Activated CD4-positive, alpha-beta T cell treated with anti-CD3 and anti-CD28 coated beads for 36 hours (primary cell): ENCODE data around the gene KIF9. TPM values are rescaled to one million over a fixed set of nuclear protein-coding genes. Genes with fewer than 3 reads are reported as not detected.

Source experiments
- ATAC-seq: fragments of 200-7000 bp; cut with Tn5 transposase; one replicate; pipeline ENCODE4 v1.10.0; 2021; ENCODE audit warnings: mild to moderate bottlenecking, moderate library complexity
- CTCF ChIA-PET: fragments of 350-600 bp; sonication (Branson Sonifier 250); formaldehyde crosslinking; loops from one replicate; lab custom pipeline; 2021; ENCODE audit warnings: antibody characterized with exemption; lab: Charles Lee
- POLR2A ChIA-PET: fragments of 350-600 bp; sonication (Branson Sonifier 250); formaldehyde crosslinking; loops from one replicate; lab custom pipeline; 2021; ENCODE audit warnings: antibody characterized with exemption, inconsistent platforms; lab: Charles Lee
- DNase-seq: peaks from one replicate; pipeline ENCODE4 v3.0.0-alpha.2; 2020
- H3K27ac Mint-ChIP-seq: one replicate; pipeline ENCODE4 v1.8.0; 2021; ENCODE audit warnings: mixed read lengths
- H3K27me3 Mint-ChIP-seq: one replicate; pipeline ENCODE4 v1.8.0; 2021; ENCODE audit warnings: mixed read lengths
- H3K36me3 Mint-ChIP-seq: one replicate; pipeline ENCODE4 v1.8.0; 2021; ENCODE audit warnings: low read depth, mixed read lengths
- H3K4me1 Mint-ChIP-seq: one replicate; pipeline ENCODE4 v1.8.0; 2021; ENCODE audit warnings: mixed read lengths
- H3K4me3 Mint-ChIP-seq: one replicate; pipeline ENCODE4 v1.8.0; 2021; ENCODE audit warnings: mild to moderate bottlenecking, moderate library complexity, mixed read lengths
- H3K9me3 Mint-ChIP-seq: one replicate; pipeline ENCODE4 v1.8.0; 2021; ENCODE audit warnings: low read depth, mixed read lengths
- intact Hi-C, 2 experiments: fragments of 100-400 bp; cut with DNase I in 1 of 2; cut with micrococcal nuclease in 1 of 2; formaldehyde crosslinking; loops; one replicate each; pipeline versions ENCODE4 v1.14.2 to v1.15.1; 2022 to 2024; cut with DNase I, micrococcal nuclease
- total RNA-seq, 2 experiments: library from RNA; stranded (reverse); gene quantifications; one replicate each; pipeline ENCODE4 v1.2.3, GENCODE V29; 2021

Gene KIF9
- total RNA-seq, 2 experiments from 2014 or later: 2.7 to 5.3 TPM

DNA sequence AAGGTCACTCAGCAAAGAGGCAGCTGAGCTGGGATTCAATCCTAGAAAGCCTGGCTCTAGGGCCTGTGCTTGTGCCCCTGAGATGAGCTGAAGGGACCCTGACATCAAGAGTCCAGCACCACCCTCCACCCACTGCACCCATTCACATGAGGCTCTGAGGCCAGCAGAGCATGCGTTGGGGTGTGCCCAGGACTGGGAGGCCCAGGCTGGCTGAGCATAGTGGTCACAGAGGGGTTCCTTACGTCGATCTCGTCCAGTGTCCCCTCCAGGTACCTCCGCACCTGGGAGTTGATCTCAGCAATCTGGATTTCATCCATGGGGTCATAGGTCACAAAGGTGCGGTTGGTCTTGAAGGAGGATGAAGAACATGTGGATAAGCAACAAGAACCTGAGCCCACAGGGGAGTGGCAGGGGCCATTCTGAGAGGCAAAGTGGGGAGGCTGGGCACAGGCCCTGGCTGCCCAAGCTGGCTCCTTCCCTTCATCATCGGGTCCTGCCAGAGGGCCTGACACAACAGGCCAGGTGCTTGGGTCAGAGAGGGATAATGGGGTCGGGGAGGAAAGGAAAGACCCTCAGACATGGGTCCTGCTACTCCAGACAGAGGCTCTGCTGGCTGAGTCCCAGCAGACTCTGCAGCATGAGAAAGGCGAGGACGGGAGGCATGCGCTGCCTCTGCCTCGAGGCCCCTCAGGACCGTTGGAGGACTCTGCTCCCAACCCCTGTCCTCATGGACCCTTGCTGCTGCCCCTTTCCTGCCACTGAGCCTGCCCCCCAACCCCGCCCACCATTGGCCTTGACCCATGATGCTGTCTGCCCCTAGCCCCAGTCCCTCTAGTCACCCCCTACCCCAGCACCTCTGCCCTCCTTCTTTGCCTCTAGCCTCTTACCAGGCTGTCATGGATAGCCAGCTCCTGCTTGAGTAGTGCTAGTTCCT is 35.2 kb downstream of the KIF9 start:
- DNase-seq: no peak
- Mint-ChIP-seq H3K27me3 (no peaks in the 10 kb centered on the region), H3K9me3 (no peaks in the 10 kb centered on the region), H3K4me3 (no peak overlapping the region), H3K36me3 (no peaks in the 10 kb centered on the region), H3K27ac (no peak overlapping the region), H3K4me1 (no peaks in the 10 kb centered on the region)
- intact Hi-C loops: no loop called here
- CTCF ChIA-PET: interaction anchor here (0.7 kb wide), 1 partner anchor 1599 kb away, joined by 3 read pairs; no protein-coding TSS in a partner anchor
- POLR2A ChIA-PET: no interaction called here
- ATAC-seq: no peak

GRCh38 chr3:47245271-47245670 is 37.3 kb downstream of the KIF9 start:
- Mint-ChIP-seq H3K4me3 (no peak overlapping the region), H3K27ac (no peak overlapping the region), H3K36me3 (no peaks in the 10 kb centered on the region), H3K4me1 (no peaks in the 10 kb centered on the region), H3K27me3 (no peaks in the 10 kb centered on the region), H3K9me3 (no peaks in the 10 kb centered on the region)
- no peak for DNase-seq
- POLR2A ChIA-PET: no interaction called here
- intact Hi-C loops: no loop called here
- ATAC-seq: no peak
- CTCF ChIA-PET: no interaction called here

GRCh38 chr3:47244531-47245100 is 38.0 kb downstream of the KIF9 start:
- H3K4me3 Mint-ChIP-seq: no peak overlapping the region
- intact Hi-C loops: no loop called here
- no peak overlapping the region for H3K27ac Mint-ChIP-seq
- POLR2A ChIA-PET: no interaction called here
- H3K4me1 Mint-ChIP-seq: no peaks in the 10 kb centered on the region
- no peak for ATAC-seq
- DNase-seq: no peak
- H3K27me3 Mint-ChIP-seq: no peaks in the 10 kb centered on the region
- no peaks in the 10 kb centered on the region for H3K36me3 Mint-ChIP-seq
- CTCF ChIA-PET: no interaction called here
- no peaks in the 10 kb centered on the region for H3K9me3 Mint-ChIP-seq

GRCh38 chr3:47243419-47244147 is 39.0 kb downstream of the KIF9 start:
- Mint-ChIP-seq H3K27me3 (no peaks in the 10 kb centered on the region), H3K4me3 (no peak overlapping the region), H3K36me3 (no peaks in the 10 kb centered on the region), H3K4me1 (no peaks in the 10 kb centered on the region), H3K9me3 (no peaks in the 10 kb centered on the region), H3K27ac (no peak overlapping the region)
- intact Hi-C loops: no loop called here
- CTCF ChIA-PET: no interaction called here
- ATAC-seq (no peak), DNase-seq (no peak)
- POLR2A ChIA-PET: interaction anchor here (0.6 kb wide), 1 partner anchor 388 kb away, joined by 4 read pairs; no protein-coding TSS in a partner anchor

DNA sequence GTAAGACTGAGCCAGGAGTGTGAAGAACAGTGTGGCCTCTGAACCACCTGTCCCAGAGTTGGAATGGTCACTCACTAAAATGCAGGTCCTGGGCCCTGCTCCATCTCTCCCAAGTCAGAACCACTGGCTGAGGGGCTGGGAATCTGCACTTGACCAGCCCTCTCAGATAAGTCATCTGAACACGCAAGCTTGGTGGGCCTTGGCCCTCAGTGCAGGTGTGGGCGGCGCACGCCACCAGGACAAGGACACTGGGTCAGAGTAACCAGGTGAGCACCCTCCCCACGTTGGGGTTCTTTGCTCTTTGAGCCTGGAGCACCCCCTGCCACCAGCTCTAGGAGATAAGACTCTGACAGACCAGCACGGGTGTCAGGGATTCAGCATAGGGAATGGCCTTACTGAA is 42.7 kb downstream of the KIF9 start:
- ChIA-PET POLR2A (no interaction called here), CTCF (no interaction called here)
- intact Hi-C loops: no loop called here
- ATAC-seq (no peak), DNase-seq (no peak)
- no peaks in the 10 kb centered on the region for H3K36me3 Mint-ChIP-seq
- no peak overlapping the region for H3K4me3 Mint-ChIP-seq
- no peaks in the 10 kb centered on the region for H3K9me3 Mint-ChIP-seq
- no peaks in the 10 kb centered on the region for H3K4me1 Mint-ChIP-seq
- H3K27ac Mint-ChIP-seq: no peak overlapping the region
- no peaks in the 10 kb centered on the region for H3K27me3 Mint-ChIP-seq

GRCh38 chr3:47238017-47238416 is 44.6 kb downstream of the KIF9 start:
- CTCF ChIA-PET: no interaction called here
- intact Hi-C loops: no loop called here

DNA sequence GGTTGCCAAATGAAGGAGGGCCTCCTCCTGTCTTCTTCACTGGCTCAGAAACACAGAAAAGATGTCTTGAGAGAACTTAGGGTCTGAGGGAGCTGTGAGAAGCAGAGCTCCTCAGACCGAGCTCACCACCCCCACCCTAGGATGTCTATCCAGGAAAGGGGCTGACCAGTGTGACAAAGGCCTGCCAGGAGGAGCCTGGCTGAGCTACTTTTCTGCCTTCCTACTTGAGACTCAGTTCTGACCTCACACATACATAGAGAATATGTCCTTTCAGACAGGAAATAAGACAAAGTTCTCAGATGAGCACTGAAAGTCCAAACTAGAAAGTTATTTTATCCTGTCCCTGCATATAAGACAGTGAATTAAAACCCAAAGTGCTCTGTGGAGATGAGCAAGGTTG is 54.5 kb downstream of the KIF9 start:
- Mint-ChIP-seq H3K36me3 (no peaks in the 10 kb centered on the region), H3K27ac (no peak overlapping the region), H3K4me3 (no peak overlapping the region), H3K9me3 (no peaks in the 10 kb centered on the region), H3K27me3 (no peaks in the 10 kb centered on the region), H3K4me1 (no peaks in the 10 kb centered on the region)
- ChIA-PET POLR2A (no interaction called here), CTCF (interaction anchor here (0.6 kb wide), 1 partner anchor 27 kb away, joined by 3 read pairs; no protein-coding TSS in a partner anchor)
- DNase-seq (no peak), ATAC-seq (no peak)
- intact Hi-C loops: no loop called here

More at GRCh38 chr3:47238017-47238416, 44.6 kb downstream of the KIF9 start:
- Mint-ChIP-seq H3K27me3 (no peaks in the 10 kb centered on the region), H3K27ac (no peak overlapping the region), H3K9me3 (no peaks in the 10 kb centered on the region), H3K36me3 (no peaks in the 10 kb centered on the region), H3K4me3 (no peak overlapping the region), H3K4me1 (no peaks in the 10 kb centered on the region)
- POLR2A ChIA-PET: no interaction called here
- no peak for ATAC-seq
- DNase-seq: no peak

GRCh38 chr3:47227678-47228077 is 54.9 kb downstream of the KIF9 start:
- CTCF ChIA-PET: interaction anchor here (0.6 kb wide), 1 partner anchor 27 kb away, joined by 3 read pairs; no protein-coding TSS in a partner anchor
- Mint-ChIP-seq H3K4me1 (no peaks in the 10 kb centered on the region), H3K4me3 (no peak overlapping the region), H3K36me3 (no peaks in the 10 kb centered on the region), H3K27ac (no peak overlapping the region), H3K27me3 (no peaks in the 10 kb centered on the region), H3K9me3 (no peaks in the 10 kb centered on the region)
- DNase-seq (no peak), ATAC-seq (no peak)
- POLR2A ChIA-PET: no interaction called here
- intact Hi-C loops: no loop called here

DNA sequence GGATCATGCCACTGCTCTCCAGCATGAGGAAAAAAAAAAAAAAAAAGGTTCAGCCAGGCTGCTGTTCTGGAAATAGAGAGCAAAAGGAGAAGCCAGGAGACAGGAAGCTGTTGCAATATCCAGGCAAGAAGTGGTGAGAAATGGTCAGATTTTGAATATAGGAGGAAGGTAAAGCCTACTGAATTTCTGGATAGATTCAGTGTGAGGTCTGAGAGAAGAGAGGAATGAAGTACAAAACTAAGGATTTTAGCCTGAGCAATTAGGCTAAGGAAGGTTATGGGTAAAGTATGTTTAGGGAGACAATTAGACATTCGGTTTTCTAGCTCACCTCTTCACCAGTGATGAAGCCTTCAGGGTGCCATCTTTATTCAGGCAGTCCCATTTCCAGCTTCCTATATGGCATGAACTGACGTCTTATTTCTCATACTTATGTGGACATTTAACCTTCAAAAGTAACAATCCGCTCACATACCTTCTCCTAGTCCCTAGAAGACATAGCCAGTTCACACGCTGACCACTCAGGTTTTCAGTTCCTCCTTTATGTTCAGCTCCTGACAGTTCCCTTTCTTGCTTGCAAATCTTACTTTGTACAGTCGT is 57.2 kb downstream of the KIF9 start:
- ATAC-seq (no peak), DNase-seq (no peak)
- intact Hi-C loops: no loop called here
- ChIA-PET CTCF (interaction anchor here (1.1 kb wide), 1 partner anchor 330 kb away, joined by 5 read pairs; no protein-coding TSS in a partner anchor), POLR2A (interaction anchor here (0.6 kb wide), 2 partner anchors 144 to 549 kb away, joined by 3 to 4 read pairs; no protein-coding TSS in a partner anchor)
- Mint-ChIP-seq H3K27me3 (no peaks in the 10 kb centered on the region), H3K36me3 (no peaks in the 10 kb centered on the region), H3K4me3 (no peak overlapping the region), H3K9me3 (no peaks in the 10 kb centered on the region), H3K27ac (no peak overlapping the region), H3K4me1 (no peaks in the 10 kb centered on the region)

GRCh38 chr3:47223755-47224154 is 58.8 kb downstream of the KIF9 start:
- ChIA-PET CTCF (no interaction called here), POLR2A (no interaction called here)
- Mint-ChIP-seq H3K27me3 (no peaks in the 10 kb centered on the region), H3K4me3 (no peak overlapping the region), H3K9me3 (no peaks in the 10 kb centered on the region), H3K4me1 (no peaks in the 10 kb centered on the region), H3K36me3 (no peaks in the 10 kb centered on the region), H3K27ac (no peak overlapping the region)
- ATAC-seq (no peak), DNase-seq (no peak)
- intact Hi-C loops: no loop called here

GRCh38 chr3:47221798-47222197 is 60.8 kb downstream of the KIF9 start:
- POLR2A ChIA-PET: interaction anchor here (0.6 kb wide), 2 partner anchors 42 to 178 kb away, joined by 5 read pairs; no protein-coding TSS in a partner anchor
- Mint-ChIP-seq H3K27ac (no peak overlapping the region), H3K4me1 (no peaks in the 10 kb centered on the region), H3K9me3 (no peaks in the 10 kb centered on the region), H3K36me3 (no peaks in the 10 kb centered on the region), H3K27me3 (no peaks in the 10 kb centered on the region), H3K4me3 (no peak overlapping the region)
- intact Hi-C loops: no loop called here
- ATAC-seq (no peak), DNase-seq (no peak)
- CTCF ChIA-PET: interaction anchor here (0.6 kb wide), 1 partner anchor 40 kb away, joined by 3 read pairs; no protein-coding TSS in a partner anchor
